Measurements from ENCODE around the gene SH3D19.

Gene SH3D19

GRCh38 chr4:151325949-151326246, 493 bp upstream of the SH3D19 start:
- Histone ChIP-seq H4K20me1 (ENCODE audit: insufficient read depth, low read length) (no peaks in the 10 kb centered on the region), H3K79me2 (ENCODE audit: insufficient read depth, low read length) (no peaks in the 10 kb centered on the region), H3K4me3 (ENCODE audit: low read depth in 1 of 2, low read length in 2 of 2) (no peak overlapping the region), H3K4me1 (ENCODE audit: insufficient read depth, low read length) (no peaks in the 10 kb centered on the region), H3K4me2 (ENCODE audit: insufficient read depth, low read length) (no peak overlapping the region), H3K27ac (ENCODE audit: low read length) (no peak overlapping the region), H3K9ac (ENCODE audit: low read depth, low read length) (no peak overlapping the region), H2AFZ (ENCODE audit: low read depth, low read length) (no peak overlapping the region), H3K9me3 (ENCODE audit: insufficient read depth, low read length, severe bottlenecking) (no peaks in the 10 kb centered on the region), H3K27me3 (ENCODE audit: insufficient read depth, low read length, poor library complexity) (no peaks in the 10 kb centered on the region), H3K36me3 (ENCODE audit: insufficient read depth, low read length) (no peaks in the 10 kb centered on the region)
- DNase-seq, result no peak
- TF ChIP-seq CTCF (IDR thresholded peaks at IDR 0.05; ENCODE audit: borderline replicate concordance, extremely low read depth, low read length, poor library complexity, severe bottlenecking) (no peak), EZH2 (IDR thresholded peaks at IDR 0.05; ENCODE audit: borderline replicate concordance, low read depth, low read length, severe bottlenecking) (no peak)
- ATAC-seq (ENCODE audit: insufficient read depth, low read depth), result no peak

GRCh38 chr4:151324752-151325110, 674 bp downstream of the SH3D19 start:
- H3K4me1 ChIP-seq (ENCODE audit: insufficient read depth, low read length), result no peaks in the 10 kb centered on the region
- H3K9me3 ChIP-seq (ENCODE audit: insufficient read depth, low read length, severe bottlenecking), result no peaks in the 10 kb centered on the region
- DNase-seq (no peak), ATAC-seq (ENCODE audit: insufficient read depth, low read depth) (no peak)
- no peak overlapping the region for H3K9ac ChIP-seq (ENCODE audit: low read depth, low read length)
- no peaks in the 10 kb centered on the region for H4K20me1 ChIP-seq (ENCODE audit: insufficient read depth, low read length)
- H3K79me2 ChIP-seq (ENCODE audit: insufficient read depth, low read length), result no peaks in the 10 kb centered on the region
- H3K36me3 ChIP-seq (ENCODE audit: insufficient read depth, low read length), result no peaks in the 10 kb centered on the region
- TF ChIP-seq CTCF (IDR thresholded peaks at IDR 0.05; ENCODE audit: borderline replicate concordance, extremely low read depth, low read length, poor library complexity, severe bottlenecking), result no peak
- TF ChIP-seq EZH2 (IDR thresholded peaks at IDR 0.05; ENCODE audit: borderline replicate concordance, low read depth, low read length, severe bottlenecking), result no peak
- no peak overlapping the region for H3K27ac ChIP-seq (ENCODE audit: low read length)
- H3K4me2 ChIP-seq (ENCODE audit: insufficient read depth, low read length), result no peak overlapping the region
- H2AFZ ChIP-seq (ENCODE audit: low read depth, low read length), result no peak overlapping the region
- H3K27me3 ChIP-seq (ENCODE audit: insufficient read depth, low read length, poor library complexity), result no peaks in the 10 kb centered on the region
- H3K4me3 ChIP-seq (ENCODE audit: low read depth in 1 of 2, low read length in 2 of 2), result no peak overlapping the region

GRCh38 chr4:151324124-151324751, 1.2 kb downstream of the SH3D19 start:
- H3K27me3 ChIP-seq (ENCODE audit: insufficient read depth, low read length, poor library complexity), result no peaks in the 10 kb centered on the region
- no peak overlapping the region for H3K4me3 ChIP-seq (ENCODE audit: low read depth in 1 of 2, low read length in 2 of 2)
- no peak for ATAC-seq (ENCODE audit: insufficient read depth, low read depth)
- H3K79me2 ChIP-seq (ENCODE audit: insufficient read depth, low read length), result no peaks in the 10 kb centered on the region
- H4K20me1 ChIP-seq (ENCODE audit: insufficient read depth, low read length), result no peaks in the 10 kb centered on the region
- DNase-seq, result no peak
- H3K9me3 ChIP-seq (ENCODE audit: insufficient read depth, low read length, severe bottlenecking), result no peaks in the 10 kb centered on the region
- no peak overlapping the region for H3K4me2 ChIP-seq (ENCODE audit: insufficient read depth, low read length)
- no peak overlapping the region for H3K9ac ChIP-seq (ENCODE audit: low read depth, low read length)
- no peaks in the 10 kb centered on the region for H3K4me1 ChIP-seq (ENCODE audit: insufficient read depth, low read length)
- TF ChIP-seq EZH2 (IDR thresholded peaks at IDR 0.05; ENCODE audit: borderline replicate concordance, low read depth, low read length, severe bottlenecking) (no peak), CTCF (IDR thresholded peaks at IDR 0.05; ENCODE audit: borderline replicate concordance, extremely low read depth, low read length, poor library complexity, severe bottlenecking) (no peak)
- H2AFZ ChIP-seq (ENCODE audit: low read depth, low read length), result no peak overlapping the region
- H3K27ac ChIP-seq (ENCODE audit: low read length), result no peak overlapping the region
- no peaks in the 10 kb centered on the region for H3K36me3 ChIP-seq (ENCODE audit: insufficient read depth, low read length)

GRCh38 chr4:151323667-151324066, 1.7 kb downstream of the SH3D19 start:
- no peak overlapping the region for H3K9ac ChIP-seq (ENCODE audit: low read depth, low read length)
- no peak for DNase-seq
- H3K36me3 ChIP-seq (ENCODE audit: insufficient read depth, low read length), result no peaks in the 10 kb centered on the region
- H3K4me2 ChIP-seq (ENCODE audit: insufficient read depth, low read length), result no peak overlapping the region
- TF ChIP-seq CTCF (IDR thresholded peaks at IDR 0.05; ENCODE audit: borderline replicate concordance, extremely low read depth, low read length, poor library complexity, severe bottlenecking), result no peak
- no peak for TF ChIP-seq EZH2 (IDR thresholded peaks at IDR 0.05; ENCODE audit: borderline replicate concordance, low read depth, low read length, severe bottlenecking)
- H3K27me3 ChIP-seq (ENCODE audit: insufficient read depth, low read length, poor library complexity), result no peaks in the 10 kb centered on the region
- no peaks in the 10 kb centered on the region for H4K20me1 ChIP-seq (ENCODE audit: insufficient read depth, low read length)
- H3K9me3 ChIP-seq (ENCODE audit: insufficient read depth, low read length, severe bottlenecking), result no peaks in the 10 kb centered on the region
- ATAC-seq (ENCODE audit: insufficient read depth, low read depth), result no peak
- H3K27ac ChIP-seq (ENCODE audit: low read length), result no peak overlapping the region
- no peaks in the 10 kb centered on the region for H3K79me2 ChIP-seq (ENCODE audit: insufficient read depth, low read length)
- no peaks in the 10 kb centered on the region for H3K4me1 ChIP-seq (ENCODE audit: insufficient read depth, low read length)
- H2AFZ ChIP-seq (ENCODE audit: low read depth, low read length), result no peak overlapping the region
- H3K4me3 ChIP-seq (ENCODE audit: low read depth in 1 of 2, low read length in 2 of 2), result no peak overlapping the region
